ENCODE results near the gene LENG8. TPM values are rescaled to one million over a fixed set of nuclear protein-coding genes. Genes with fewer than 3 reads are reported as not detected.
"Not testable (repeated sequence)": the region's sequence is repeated elsewhere in the genome, so short reads cannot be mapped to it uniquely, and the experiment has no call there.

Gene LENG8
- total RNA-seq, 2 experiments from 2014 or later, result 156 to 221 TPM

GRCh38 chr19:54492568-54492967, 43.6 kb downstream of the LENG8 start:
- intact Hi-C loops (cut with DNase I, micrococcal nuclease), result no loop called here
- H3K27me3 Mint-ChIP-seq, result peaks cover 14% of the 10 kb centered on the region
- ChIA-PET POLR2A (no interaction called here), CTCF (no interaction called here)
- H3K9me3 Mint-ChIP-seq (ENCODE audit: low read depth), result no peaks in the 10 kb centered on the region
- H3K4me1 Mint-ChIP-seq, result peaks cover 11% of the 10 kb centered on the region
- DNase-seq (no peak), ATAC-seq (no peak)
- no peak overlapping the region for H3K27ac Mint-ChIP-seq
- H3K4me3 Mint-ChIP-seq, result no peak overlapping the region
- no peaks in the 10 kb centered on the region for H3K36me3 Mint-ChIP-seq (ENCODE audit: low read depth)

GRCh38 chr19:54493056-54493455, 44.1 kb downstream of the LENG8 start:
- H3K36me3 Mint-ChIP-seq (ENCODE audit: low read depth); intact Hi-C loops (cut with DNase I, micrococcal nuclease); H3K27ac Mint-ChIP-seq; ATAC-seq; H3K9me3 Mint-ChIP-seq (ENCODE audit: low read depth); DNase-seq; H3K4me3 Mint-ChIP-seq; POLR2A ChIA-PET: not testable (repeated sequence)
- Mint-ChIP-seq H3K27me3 (peaks cover 15% of the 10 kb centered on the region), H3K4me1 (peaks cover 16% of the 10 kb centered on the region)
- CTCF ChIA-PET, result interaction anchor here (0.8 kb wide), 1 partner anchor 15 kb away, joined by 4 read pairs; no protein-coding TSS in a partner anchor

GRCh38 chr19:54493967-54494585, 45.1 kb downstream of the LENG8 start:
- Mint-ChIP-seq H3K27ac (no peak overlapping the region), H3K36me3 (ENCODE audit: low read depth) (no peaks in the 10 kb centered on the region), H3K9me3 (ENCODE audit: low read depth) (no peaks in the 10 kb centered on the region), H3K27me3 (peaks cover 17% of the 10 kb centered on the region), H3K4me1 (peaks cover 23% of the 10 kb centered on the region), H3K4me3 (no peak overlapping the region)
- CTCF ChIA-PET, result interaction anchor here (0.8 kb wide), 1 partner anchor 14 kb away, joined by 4 read pairs; no protein-coding TSS in a partner anchor
- no peak for DNase-seq
- POLR2A ChIA-PET, result no interaction called here
- no peak for ATAC-seq
- intact Hi-C loops (cut with DNase I, micrococcal nuclease), result no loop called here

- H3K4me3 Mint-ChIP-seq; DNase-seq; H3K36me3 Mint-ChIP-seq (ENCODE audit: low read depth); intact Hi-C loops (cut with DNase I, micrococcal nuclease); ATAC-seq; H3K27ac Mint-ChIP-seq; H3K9me3 Mint-ChIP-seq (ENCODE audit: low read depth): not testable (repeated sequence)
- ChIA-PET POLR2A (interaction anchor here (0.6 kb wide), 1 partner anchor 1834 kb away, joined by 3 read pairs; no protein-coding TSS in a partner anchor), CTCF (interaction anchor here (1.0 kb wide), 1 partner anchor 179 kb away, joined by 3 read pairs; no protein-coding TSS in a partner anchor)
- H3K27me3 Mint-ChIP-seq, result peaks cover 22% of the 10 kb centered on the region
- H3K4me1 Mint-ChIP-seq, result peaks cover 28% of the 10 kb centered on the region
These were observed 46.3 kb downstream of the LENG8 start for GRCh38 chr19:54495284-54495683.

- DNase-seq (peak; percentile 46), ATAC-seq (peak; percentile 80)
- not testable (repeated sequence) for H3K27ac Mint-ChIP-seq
These were observed 48.9 kb downstream of the LENG8 start for GRCh38 chr19:54497747-54498450.

GRCh38 chr19:54498451-54498772, 49.4 kb downstream of the LENG8 start:
- POLR2A ChIA-PET; DNase-seq; H3K4me3 Mint-ChIP-seq; H3K27ac Mint-ChIP-seq; ATAC-seq; H3K9me3 Mint-ChIP-seq (ENCODE audit: low read depth); intact Hi-C loops (cut with DNase I, micrococcal nuclease); H3K36me3 Mint-ChIP-seq (ENCODE audit: low read depth); CTCF ChIA-PET: not testable (repeated sequence)
- Mint-ChIP-seq H3K27me3 (peaks cover 23% of the 10 kb centered on the region), H3K4me1 (peaks cover 35% of the 10 kb centered on the region)

More at GRCh38 chr19:54497747-54498450, 48.9 kb downstream of the LENG8 start:
- H3K4me3 Mint-ChIP-seq; intact Hi-C loops (cut with DNase I, micrococcal nuclease); H3K9me3 Mint-ChIP-seq (ENCODE audit: low read depth); POLR2A ChIA-PET; H3K36me3 Mint-ChIP-seq (ENCODE audit: low read depth); CTCF ChIA-PET: not testable (repeated sequence)
- Mint-ChIP-seq H3K4me1 (peaks cover 35% of the 10 kb centered on the region), H3K27me3 (peaks cover 23% of the 10 kb centered on the region)

GRCh38 chr19:54502518-54503048, 53.6 kb downstream of the LENG8 start, which contains the start of gene LAIR2:
Gene LAIR2, plus strand, starts transcription at chr19:54502831. Its CDS starts 88 bp downstream, at chr19:54502919.
- H3K4me1 Mint-ChIP-seq, result peaks cover 36% of the 10 kb centered on the region
- POLR2A ChIA-PET, result no interaction called here
- H3K4me3 Mint-ChIP-seq, result peak within 1 kb of the TSS; percentile 41
- peak; percentile 49 for DNase-seq
- no peaks in the 10 kb centered on the region for H3K9me3 Mint-ChIP-seq (ENCODE audit: low read depth)
- ATAC-seq, result peak; percentile 71
- H3K27ac Mint-ChIP-seq, result no peak within 1 kb of the TSS
- H3K27me3 Mint-ChIP-seq, result peaks cover 23% of the 10 kb centered on the region
- intact Hi-C loops (cut with DNase I, micrococcal nuclease), result no loop called here
- CTCF ChIA-PET, result no interaction called here
- no peaks in the 10 kb centered on the region for H3K36me3 Mint-ChIP-seq (ENCODE audit: low read depth)

GRCh38 chr19:54505542-54505941, 56.5 kb downstream of the LENG8 start:
- peaks cover 25% of the 10 kb centered on the region for H3K4me1 Mint-ChIP-seq
- intact Hi-C loops (cut with DNase I, micrococcal nuclease); H3K9me3 Mint-ChIP-seq (ENCODE audit: low read depth); POLR2A ChIA-PET; H3K4me3 Mint-ChIP-seq; DNase-seq; H3K27ac Mint-ChIP-seq; ATAC-seq; H3K36me3 Mint-ChIP-seq (ENCODE audit: low read depth): not testable (repeated sequence)
- H3K27me3 Mint-ChIP-seq, result peaks cover 16% of the 10 kb centered on the region
- CTCF ChIA-PET, result interaction anchor here (0.6 kb wide), 1 partner anchor 29 kb away, joined by 3 read pairs; no protein-coding TSS in a partner anchor

- H3K9me3 Mint-ChIP-seq (ENCODE audit: low read depth), result no peaks in the 10 kb centered on the region
- CTCF ChIA-PET, result interaction anchor here (0.6 kb wide), 1 partner anchor 29 kb away, joined by 3 read pairs; no protein-coding TSS in a partner anchor
- no peak overlapping the region for H3K4me3 Mint-ChIP-seq
- no peak for DNase-seq
- no peak overlapping the region for H3K27ac Mint-ChIP-seq
- intact Hi-C loops (cut with DNase I, micrococcal nuclease), result no loop called here
- ATAC-seq, result no peak
- peaks cover 25% of the 10 kb centered on the region for H3K4me1 Mint-ChIP-seq
- peaks cover 13% of the 10 kb centered on the region for H3K27me3 Mint-ChIP-seq
- POLR2A ChIA-PET, result no interaction called here
- no peaks in the 10 kb centered on the region for H3K36me3 Mint-ChIP-seq (ENCODE audit: low read depth)
These were observed 57.1 kb downstream of the LENG8 start for GRCh38 chr19:54506079-54506478.

GRCh38 chr19:54507038-54507717, 58.2 kb downstream of the LENG8 start:
- DNase-seq; H3K4me3 Mint-ChIP-seq; POLR2A ChIA-PET; H3K36me3 Mint-ChIP-seq (ENCODE audit: low read depth); intact Hi-C loops (cut with DNase I, micrococcal nuclease); H3K27ac Mint-ChIP-seq; CTCF ChIA-PET; H3K9me3 Mint-ChIP-seq (ENCODE audit: low read depth): not testable (repeated sequence)
- H3K27me3 Mint-ChIP-seq, result peaks cover 13% of the 10 kb centered on the region
- peaks cover 25% of the 10 kb centered on the region for H3K4me1 Mint-ChIP-seq
- ATAC-seq, result peak; percentile 44

- Mint-ChIP-seq H3K4me3 (no peak overlapping the region), H3K9me3 (ENCODE audit: low read depth) (no peaks in the 10 kb centered on the region), H3K27ac (no peak overlapping the region), H3K4me1 (peaks cover 18% of the 10 kb centered on the region), H3K36me3 (ENCODE audit: low read depth) (no peaks in the 10 kb centered on the region), H3K27me3 (peaks cover 16% of the 10 kb centered on the region)
- ATAC-seq, result no peak
- DNase-seq, result no peak
- intact Hi-C loops (cut with DNase I, micrococcal nuclease), result no loop called here
- ChIA-PET POLR2A (interaction anchor here (0.6 kb wide), 1 partner anchor 1118 kb away, joined by 3 read pairs; no protein-coding TSS in a partner anchor), CTCF (interaction anchor here (0.6 kb wide), 1 partner anchor 14 kb away, joined by 4 read pairs; no protein-coding TSS in a partner anchor)
These were observed 58.8 kb downstream of the LENG8 start for GRCh38 chr19:54507824-54508223.
